ENCODE measurements around the gene KIF4A.

DNA sequence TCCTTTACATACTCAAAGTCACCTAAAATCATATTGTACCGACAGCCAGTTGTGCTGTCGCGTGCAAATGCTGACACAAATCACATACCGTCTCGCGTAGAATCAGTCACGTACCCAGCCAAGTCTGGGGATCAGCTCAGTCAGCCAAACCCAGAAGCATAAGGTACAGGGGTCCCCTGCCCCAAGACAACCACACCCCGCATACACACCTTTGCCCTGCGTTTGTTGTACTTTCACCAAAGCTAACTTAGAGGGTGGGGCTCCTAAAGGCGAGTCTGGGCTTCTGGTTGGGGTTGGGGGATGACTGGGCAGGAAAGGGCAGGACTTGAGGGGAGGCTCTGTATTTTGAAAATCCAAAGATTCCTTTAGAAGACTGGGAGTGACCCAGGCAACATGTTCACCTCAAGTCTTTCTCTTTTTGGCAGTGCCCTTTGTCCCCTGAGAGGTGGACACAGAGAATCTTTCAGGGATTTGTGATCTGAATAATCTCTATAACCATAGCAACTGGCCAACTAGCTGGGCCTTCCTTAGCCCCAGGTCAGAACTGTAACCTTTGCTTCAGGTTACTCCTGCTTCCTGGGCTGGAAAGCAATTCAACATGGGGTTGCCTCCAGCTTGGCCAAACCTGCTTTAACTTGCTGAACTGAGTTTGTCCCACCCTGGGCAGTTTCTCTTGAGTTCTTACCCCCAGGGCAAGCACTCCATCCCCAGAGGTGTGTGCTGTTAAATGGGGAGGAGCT, 134.2 kb downstream of the KIF4A start:
- no peak for TF ChIP-seq POLR2AphosphoS5 (IDR thresholded peaks at IDR 0.05; ENCODE audit: low read depth)
- TF ChIP-seq GABPA (IDR thresholded peaks at IDR 0.05; ENCODE audit: low read depth): no peak
- TF ChIP-seq, protein P1, sequence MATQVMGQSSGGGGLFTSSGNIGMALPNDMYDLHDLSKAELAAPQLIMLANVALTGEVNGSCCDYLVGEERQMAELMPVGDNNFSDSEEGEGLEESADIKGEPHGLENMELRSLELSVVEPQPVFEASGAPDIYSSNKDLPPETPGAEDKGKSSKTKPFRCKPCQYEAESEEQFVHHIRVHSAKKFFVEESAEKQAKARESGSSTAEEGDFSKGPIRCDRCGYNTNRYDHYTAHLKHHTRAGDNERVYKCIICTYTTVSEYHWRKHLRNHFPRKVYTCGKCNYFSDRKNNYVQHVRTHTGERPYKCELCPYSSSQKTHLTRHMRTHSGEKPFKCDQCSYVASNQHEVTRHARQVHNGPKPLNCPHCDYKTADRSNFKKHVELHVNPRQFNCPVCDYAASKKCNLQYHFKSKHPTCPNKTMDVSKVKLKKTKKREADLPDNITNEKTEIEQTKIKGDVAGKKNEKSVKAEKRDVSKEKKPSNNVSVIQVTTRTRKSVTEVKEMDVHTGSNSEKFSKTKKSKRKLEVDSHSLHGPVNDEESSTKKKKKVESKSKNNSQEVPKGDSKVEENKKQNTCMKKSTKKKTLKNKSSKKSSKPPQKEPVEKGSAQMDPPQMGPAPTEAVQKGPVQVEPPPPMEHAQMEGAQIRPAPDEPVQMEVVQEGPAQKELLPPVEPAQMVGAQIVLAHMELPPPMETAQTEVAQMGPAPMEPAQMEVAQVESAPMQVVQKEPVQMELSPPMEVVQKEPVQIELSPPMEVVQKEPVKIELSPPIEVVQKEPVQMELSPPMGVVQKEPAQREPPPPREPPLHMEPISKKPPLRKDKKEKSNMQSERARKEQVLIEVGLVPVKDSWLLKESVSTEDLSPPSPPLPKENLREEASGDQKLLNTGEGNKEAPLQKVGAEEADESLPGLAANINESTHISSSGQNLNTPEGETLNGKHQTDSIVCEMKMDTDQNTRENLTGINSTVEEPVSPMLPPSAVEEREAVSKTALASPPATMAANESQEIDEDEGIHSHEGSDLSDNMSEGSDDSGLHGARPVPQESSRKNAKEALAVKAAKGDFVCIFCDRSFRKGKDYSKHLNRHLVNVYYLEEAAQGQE (IDR thresholded peaks at IDR 0.05; ENCODE audit: insufficient replicate concordance, low read depth): no peak
